ENCODE data around the gene RRP1. TPM values are rescaled to one million over a fixed set of nuclear protein-coding genes. Genes with fewer than 3 reads are reported as not detected.

Gene RRP1
- total RNA-seq, 1 experiment from 2014 or later: 76.4 TPM

GRCh38 chr21:43786300-43786806, 3.0 kb upstream of the RRP1 start:
- H3F3A ChIP-seq (ENCODE audit: low read length, unreplicated experiment): no peaks in the 10 kb centered on the region
- H3K9me2 ChIP-seq (replicated peaks; ENCODE audit: low read length): no peaks in the 10 kb centered on the region
- ChIA-PET POLR2A (ENCODE audit: unreplicated experiment) (no interaction called here), CTCF (no interaction called here)
- TF ChIP-seq EZH2phosphoT487 (IDR thresholded peaks at IDR 0.05; ENCODE audit: borderline replicate concordance, low read length) (no peak), EZH2 (IDR thresholded peaks at IDR 0.05; ENCODE audit: low read length, unreplicated experiment) (no peak)
- intact Hi-C loops (cut with micrococcal nuclease): no loop called here
- no TSS peak for BruUV-seq (replicated peaks)
- H3K4me1 ChIP-seq (ENCODE audit: insufficient read depth, low read length): peaks cover 39% of the 10 kb centered on the region
- no peak overlapping the region for H3K4me3 ChIP-seq (ENCODE audit: low read length)
- no peak overlapping the region for H3K9ac ChIP-seq (ENCODE audit: low read length)
- peaks cover 10% of the 10 kb centered on the region; the same call in 1 of the 2 replicates for H4K20me1 ChIP-seq (ENCODE audit: low read length)
- H3K36me3 ChIP-seq (ENCODE audit: low read depth, low read length): peaks cover 9% of the 10 kb centered on the region; the same call in 1 of the 2 replicates
- H3K27me3 ChIP-seq (ENCODE audit: low read length): no peaks in the 10 kb centered on the region
- no peak overlapping the region for H2AFZ ChIP-seq (ENCODE audit: low read length)
- no peak for DNase-seq
- H3K27ac ChIP-seq (ENCODE audit: low read length): no peak overlapping the region
- H3K79me2 ChIP-seq (ENCODE audit: low read length): peaks cover 30% of the 10 kb centered on the region
- ATAC-seq: no peak
- no peak overlapping the region for H3K4me2 ChIP-seq (ENCODE audit: low read length)
- no peaks in the 10 kb centered on the region for H3K9me3 ChIP-seq (ENCODE audit: low read length)

- POLR2A ChIA-PET (ENCODE audit: unreplicated experiment): no interaction called here
- H3K27me3 ChIP-seq (ENCODE audit: low read length): no peaks in the 10 kb centered on the region
- no peak overlapping the region for H3K9ac ChIP-seq (ENCODE audit: low read length)
- peaks cover 33% of the 10 kb centered on the region for H3K4me1 ChIP-seq (ENCODE audit: insufficient read depth, low read length)
- TF ChIP-seq EZH2 (IDR thresholded peaks at IDR 0.05; ENCODE audit: low read length, unreplicated experiment) (no peak), EZH2phosphoT487 (IDR thresholded peaks at IDR 0.05; ENCODE audit: borderline replicate concordance, low read length) (no peak)
- TF ChIP-seq, protein P1, sequence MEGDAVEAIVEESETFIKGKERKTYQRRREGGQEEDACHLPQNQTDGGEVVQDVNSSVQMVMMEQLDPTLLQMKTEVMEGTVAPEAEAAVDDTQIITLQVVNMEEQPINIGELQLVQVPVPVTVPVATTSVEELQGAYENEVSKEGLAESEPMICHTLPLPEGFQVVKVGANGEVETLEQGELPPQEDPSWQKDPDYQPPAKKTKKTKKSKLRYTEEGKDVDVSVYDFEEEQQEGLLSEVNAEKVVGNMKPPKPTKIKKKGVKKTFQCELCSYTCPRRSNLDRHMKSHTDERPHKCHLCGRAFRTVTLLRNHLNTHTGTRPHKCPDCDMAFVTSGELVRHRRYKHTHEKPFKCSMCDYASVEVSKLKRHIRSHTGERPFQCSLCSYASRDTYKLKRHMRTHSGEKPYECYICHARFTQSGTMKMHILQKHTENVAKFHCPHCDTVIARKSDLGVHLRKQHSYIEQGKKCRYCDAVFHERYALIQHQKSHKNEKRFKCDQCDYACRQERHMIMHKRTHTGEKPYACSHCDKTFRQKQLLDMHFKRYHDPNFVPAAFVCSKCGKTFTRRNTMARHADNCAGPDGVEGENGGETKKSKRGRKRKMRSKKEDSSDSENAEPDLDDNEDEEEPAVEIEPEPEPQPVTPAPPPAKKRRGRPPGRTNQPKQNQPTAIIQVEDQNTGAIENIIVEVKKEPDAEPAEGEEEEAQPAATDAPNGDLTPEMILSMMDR (conservative IDR thresholded peaks at IDR 0.05; ENCODE audit: low read depth, low read length): no peak
- H3F3A ChIP-seq (ENCODE audit: low read length, unreplicated experiment): no peaks in the 10 kb centered on the region
- CTCF ChIA-PET: no interaction called here
- H2AFZ ChIP-seq (ENCODE audit: low read length): no peak overlapping the region
- no peaks in the 10 kb centered on the region for H3K9me2 ChIP-seq (replicated peaks; ENCODE audit: low read length)
- ATAC-seq (no peak), DNase-seq (no peak)
- BruUV-seq (replicated peaks): no TSS peak
- no peak overlapping the region for H3K27ac ChIP-seq (ENCODE audit: low read length)
- no peaks in the 10 kb centered on the region for H3K9me3 ChIP-seq (ENCODE audit: low read length)
- H3K79me2 ChIP-seq (ENCODE audit: low read length): peaks cover 31% of the 10 kb centered on the region
- no peak overlapping the region for H3K4me2 ChIP-seq (ENCODE audit: low read length)
- intact Hi-C loops (cut with micrococcal nuclease): no loop called here
- no peak overlapping the region for H3K4me3 ChIP-seq (ENCODE audit: low read length)
- peaks cover 10% of the 10 kb centered on the region; the same call in 1 of the 2 replicates for H4K20me1 ChIP-seq (ENCODE audit: low read length)
- peaks cover 13% of the 10 kb centered on the region; the same call in 1 of the 2 replicates for H3K36me3 ChIP-seq (ENCODE audit: low read depth, low read length)
Measured at GRCh38 chr21:43786807-43787440, 2.5 kb upstream of the RRP1 start.

- H3F3A ChIP-seq (ENCODE audit: low read length, unreplicated experiment): no peaks in the 10 kb centered on the region
- TSS peak; percentile 40 for BruUV-seq (replicated peaks)
- H3K9me3 ChIP-seq (ENCODE audit: low read length): no peaks in the 10 kb centered on the region
- peaks cover 26% of the 10 kb centered on the region for H4K20me1 ChIP-seq (ENCODE audit: low read length)
- TF ChIP-seq EZH2phosphoT487 (IDR thresholded peaks at IDR 0.05; ENCODE audit: borderline replicate concordance, low read length) (no peak), EZH2 (IDR thresholded peaks at IDR 0.05; ENCODE audit: low read length, unreplicated experiment) (no peak)
- TF ChIP-seq, protein P1 (conservative IDR thresholded peaks at IDR 0.05; ENCODE audit: low read depth, low read length): no peak
- H3K4me2 ChIP-seq (ENCODE audit: low read length): peak overlapping the region; percentile 85
- H3K9ac ChIP-seq (ENCODE audit: low read length): peak overlapping the region; percentile 90
- H2AFZ ChIP-seq (ENCODE audit: low read length): peak overlapping the region; percentile 52; the same call in 1 of the 2 replicates
- intact Hi-C loops (cut with micrococcal nuclease): no loop called here
- POLR2A ChIA-PET (ENCODE audit: unreplicated experiment): interaction anchor here (0.6 kb wide), 1 partner anchor 98 kb away, joined by 4 read pairs; no protein-coding TSS in a partner anchor
- peaks cover 58% of the 10 kb centered on the region for H3K79me2 ChIP-seq (ENCODE audit: low read length)
- ATAC-seq (peak; percentile 8; the same call in 1 of the 2 replicates), DNase-seq (no peak)
- peaks cover 44% of the 10 kb centered on the region for H3K36me3 ChIP-seq (ENCODE audit: low read depth, low read length)
- no peaks in the 10 kb centered on the region for H3K27me3 ChIP-seq (ENCODE audit: low read length)
- H3K9me2 ChIP-seq (replicated peaks; ENCODE audit: low read length): no peaks in the 10 kb centered on the region
- H3K27ac ChIP-seq (ENCODE audit: low read length): peak overlapping the region; percentile 55
- CTCF ChIA-PET: no interaction called here
- peak overlapping the region; percentile 82 for H3K4me3 ChIP-seq (ENCODE audit: low read length)
- peaks cover 9% of the 10 kb centered on the region for H3K4me1 ChIP-seq (ENCODE audit: insufficient read depth, low read length)
Measured at GRCh38 chr21:43790010-43790524, 690 bp downstream of the RRP1 start.
